NCI-H128 (cell line): ENCODE measurements around the gene QSOX2.

ENCODE experiments used
- DNase-seq: peaks from one replicate; lab custom pipeline; 2025; ENCODE audit not compliant: unreplicated experiment; lab: John Stamatoyannopoulos, UW

QSOX2 gene

DNA sequence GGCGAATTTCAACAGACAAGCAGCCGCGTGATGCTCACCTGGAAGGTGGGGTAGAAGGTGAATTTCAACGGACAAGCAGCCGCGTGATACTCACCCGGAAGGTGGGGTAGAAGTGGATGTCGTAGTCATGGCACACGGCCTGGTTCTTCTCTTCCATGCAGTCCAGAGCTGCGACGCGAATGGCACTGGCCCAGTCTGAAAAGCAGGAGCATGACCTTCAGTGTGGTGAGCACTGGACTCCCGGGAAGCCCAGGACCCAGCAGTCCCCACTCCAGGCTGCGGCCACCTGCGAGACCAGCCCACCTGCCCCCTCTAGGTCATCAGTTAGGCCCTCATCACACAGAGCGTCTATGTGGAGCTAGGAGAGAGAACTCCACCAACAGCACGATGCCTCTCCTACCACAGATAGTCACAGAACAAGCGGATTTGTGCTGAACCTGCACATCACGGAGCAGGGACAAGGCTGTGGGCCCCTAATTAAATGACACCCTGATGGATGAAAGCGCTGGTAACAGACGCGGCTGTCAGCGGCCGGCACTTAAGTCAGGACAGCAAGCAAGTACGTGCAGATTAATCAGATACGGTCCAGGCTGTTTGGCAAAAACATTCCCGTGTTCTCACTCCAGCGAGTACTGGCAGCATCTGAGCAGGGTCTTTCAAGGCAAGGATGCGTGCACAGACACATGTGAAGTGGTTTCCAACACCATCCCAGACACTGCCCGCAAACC is 18.8 kb downstream of the QSOX2 start:
- DNase-seq = no peak

- DNase-seq = no peak
These were observed 19.6 kb downstream of the QSOX2 start for GRCh38 chr9:136225748-136226679.

- no peak for DNase-seq
These were observed 20.3 kb downstream of the QSOX2 start for GRCh38 chr9:136225366-136225747.

- no peak for DNase-seq
These were observed 21.6 kb downstream of the QSOX2 start for GRCh38 chr9:136223871-136224640.

GRCh38 chr9:136222906-136223285 is 22.7 kb downstream of the QSOX2 start:
- DNase-seq = no peak

- DNase-seq = no peak
These were observed 23.3 kb downstream of the QSOX2 start for GRCh38 chr9:136222166-136222905.

- DNase-seq = no peak
These were observed 25.4 kb downstream of the QSOX2 start for GRCh38 chr9:136220017-136220729.

- no peak for DNase-seq
These were observed 26.3 kb downstream of the QSOX2 start for GRCh38 chr9:136219276-136219675.

DNA sequence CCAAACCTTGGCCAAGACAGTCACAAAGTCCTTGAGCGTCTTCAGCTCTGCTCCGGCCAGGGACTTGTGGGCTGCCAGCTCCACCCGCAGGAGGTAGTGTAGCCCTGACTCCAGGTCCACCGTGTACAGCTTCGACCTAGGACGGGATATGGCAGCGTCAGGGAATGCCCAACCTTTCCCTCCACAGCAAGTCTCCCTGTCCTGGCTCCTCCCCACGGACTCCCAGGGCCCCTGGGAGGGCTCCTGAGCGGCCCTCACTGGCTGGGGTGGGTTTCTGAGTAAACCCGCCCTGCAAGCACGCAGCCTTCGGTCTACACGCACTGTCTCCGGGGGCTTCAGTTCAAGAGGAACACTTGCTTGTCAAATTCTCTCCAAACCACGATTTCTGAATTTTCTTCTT is 26.9 kb downstream of the QSOX2 start:
- DNase-seq = no peak

GRCh38 chr9:136218271-136218670 is 27.3 kb downstream of the QSOX2 start:
- DNase-seq = no peak

DNA sequence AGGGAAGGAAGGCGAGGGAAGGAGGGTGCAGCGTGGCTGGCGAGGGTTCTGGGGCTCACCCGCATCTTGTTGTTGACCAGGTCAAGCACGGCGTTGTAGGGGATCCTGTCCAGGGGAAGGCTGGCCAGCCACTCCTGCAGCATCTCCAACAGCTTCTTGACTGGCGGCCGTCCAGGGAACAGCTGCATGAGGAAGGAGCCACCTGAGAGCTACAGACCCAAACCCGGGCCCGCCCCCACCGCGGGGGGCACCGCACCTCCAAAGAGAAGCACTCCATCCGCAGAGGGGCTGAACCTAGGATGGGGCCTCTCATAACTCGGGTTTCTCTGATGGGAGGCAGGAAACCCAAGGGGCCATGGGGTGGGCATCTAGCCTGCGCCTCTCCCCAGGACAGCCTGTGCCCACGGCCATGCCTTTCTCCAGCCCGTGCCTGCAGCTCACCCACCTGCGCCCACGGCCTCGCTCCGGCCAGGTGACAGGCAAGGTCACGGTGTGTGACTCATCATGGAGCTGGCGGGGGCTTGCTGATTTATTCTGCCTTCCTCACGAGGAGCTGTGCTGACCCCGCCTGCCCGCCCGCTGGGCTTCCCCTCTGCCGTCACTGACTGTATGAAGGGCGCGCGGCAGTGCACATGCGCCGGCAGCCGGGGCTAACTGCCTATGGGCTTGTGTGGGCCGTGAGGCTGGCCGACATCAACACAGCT is 28.9 kb downstream of the QSOX2 start:
- DNase-seq = no peak

GRCh38 chr9:136213733-136214132 is 31.9 kb downstream of the QSOX2 start:
- no peak for DNase-seq

GRCh38 chr9:136212345-136212950 is 33.2 kb downstream of the QSOX2 start:
- DNase-seq = no peak

DNA sequence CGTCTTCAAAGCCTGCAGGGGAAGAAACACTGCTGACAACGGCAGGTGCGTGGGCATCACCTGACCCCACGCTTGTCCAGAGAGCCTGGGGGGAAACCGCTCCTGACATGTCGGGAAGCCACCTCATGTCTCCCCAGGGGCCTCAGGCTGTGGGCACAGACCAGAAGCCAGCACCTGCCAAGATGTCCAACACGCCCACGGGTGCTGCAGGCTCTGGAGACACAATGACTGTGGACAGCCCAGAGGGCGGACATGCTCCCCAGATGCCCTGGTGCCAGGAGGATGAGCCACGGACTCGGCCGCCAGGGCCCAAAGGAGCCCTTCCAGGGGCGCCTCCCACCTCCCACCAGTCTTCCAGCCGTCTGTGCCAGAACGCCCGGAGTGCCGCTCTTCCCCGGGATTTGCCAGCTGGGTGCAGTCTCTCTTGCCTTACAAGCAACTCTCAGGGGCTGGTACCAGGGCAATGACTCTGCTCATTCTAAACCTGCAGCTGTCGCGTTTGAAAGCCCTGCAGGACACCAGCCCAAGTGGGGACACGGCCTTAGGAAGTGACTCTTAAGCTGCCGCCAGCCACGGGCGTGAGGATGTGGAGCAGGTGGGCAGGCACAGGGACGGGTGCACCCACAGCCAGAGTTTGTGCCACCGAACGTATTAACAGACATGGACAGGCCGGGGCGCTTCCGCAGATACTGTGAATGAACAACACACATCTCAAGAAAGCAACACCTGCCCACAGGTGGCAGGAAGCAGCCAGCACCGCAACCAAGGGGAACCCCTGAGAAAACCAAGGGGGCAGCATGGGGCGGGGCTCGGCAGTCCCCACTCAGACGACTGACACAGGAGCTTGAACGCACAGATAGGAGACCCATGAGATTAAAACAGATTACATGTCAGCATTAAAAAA is 33.9 kb downstream of the QSOX2 start:
- no peak for DNase-seq

GRCh38 chr9:136211006-136211405 is 34.6 kb downstream of the QSOX2 start:
- DNase-seq = no peak

DNA sequence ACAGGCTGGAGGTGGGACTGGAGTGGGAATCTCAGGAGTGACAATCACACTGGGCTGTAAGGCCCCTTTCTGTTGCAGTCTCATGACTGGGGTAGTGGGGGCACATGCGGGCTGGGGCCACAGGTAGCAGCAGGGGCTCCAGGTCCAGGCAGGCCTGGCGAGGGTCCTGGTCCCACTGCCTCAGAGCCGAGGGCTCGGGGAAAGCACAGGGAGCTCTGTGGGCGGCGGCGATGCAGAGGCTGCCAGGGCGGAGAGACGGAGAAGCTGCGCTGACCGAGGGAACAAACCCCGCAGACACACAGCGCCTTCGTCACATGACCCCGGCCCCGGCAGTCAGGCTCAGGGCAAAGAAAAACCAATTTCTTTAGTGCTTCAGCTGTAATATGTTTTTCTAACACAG is 35.3 kb downstream of the QSOX2 start:
- no peak for DNase-seq

- DNase-seq = no peak
These were observed 35.8 kb downstream of the QSOX2 start for GRCh38 chr9:136209786-136210185.

DNA sequence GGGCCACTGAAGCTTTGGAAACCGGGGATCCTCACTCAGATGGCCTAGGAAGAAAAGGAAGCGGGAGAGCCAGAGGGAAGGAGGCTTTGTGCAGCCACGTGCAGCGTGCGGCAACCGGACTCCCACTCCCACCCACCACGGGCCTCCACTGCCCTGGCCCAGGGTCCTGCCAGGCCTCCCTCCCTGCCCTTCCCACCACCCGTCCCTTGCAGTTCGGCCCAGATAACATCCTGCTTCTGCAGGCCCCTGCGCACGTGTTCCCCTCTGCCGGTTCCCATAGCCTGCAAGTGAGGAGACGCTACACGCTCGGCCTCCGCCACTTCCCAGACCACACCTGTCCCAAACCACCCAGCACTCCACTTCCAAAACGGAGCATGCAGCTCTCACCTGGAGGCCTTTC is 36.4 kb downstream of the QSOX2 start:
- no peak for DNase-seq
